Transverse colon (tissue), 4 donors: ENCODE results near the gene TMEM50B. TPM values are rescaled to one million over a fixed set of nuclear protein-coding genes. Genes with fewer than 3 reads are reported as not detected.
A peak's percentile ranks its signal among the peaks of the same experiment; 100 is the strongest.

ENCODE experiments used
- DNase-seq: peaks from one replicate; pipeline ENCODE4 v3.0.0-alpha.2; 2019
- H3K27ac ChIP-seq, 4 donors: fragments of 200-600 bp; sonication (generic); 2 replicates each; pipeline ENCODE4 v1.5.1; 2016 to 2018; ENCODE audit warnings: inconsistent platforms in 4 of 4
- H3K27me3 ChIP-seq: fragments of 200-600 bp; sonication (generic); 2 replicates; pipeline ENCODE4 v1.5.1; 2017; ENCODE audit warnings: inconsistent platforms
- H3K36me3 ChIP-seq, 4 donors: fragments of 200-600 bp; sonication (generic); 2 replicates each; pipeline ENCODE4 v1.5.1; 2017 to 2019; ENCODE audit warnings: inconsistent platforms in 4 of 4
- H3K4me1 ChIP-seq, 4 donors: fragments of 200-600 bp; sonication (generic); 2 replicates each; pipeline ENCODE4 v1.5.1; 2017 to 2020; ENCODE audit warnings: inconsistent platforms in 4 of 4
- H3K4me3 ChIP-seq, 4 donors: fragments of 200-600 bp; sonication (generic); 1 replicate in 1 of 4; 2 replicates in 3 of 4; pipeline versions ENCODE4 v1.5.1 to v1.6.1; 2017 to 2019; ENCODE audit warnings: inconsistent platforms in 4 of 4
- H3K9me3 ChIP-seq, 2 donors: fragments of 200-600 bp; sonication (generic); 2 replicates each; pipeline ENCODE4 v1.5.1; 2017 to 2019; ENCODE audit warnings: inconsistent platforms in 2 of 2
- CTCF ChIP-seq, 5 experiments: fragments of 200-600 bp in 3 of 5; fragments of 450-650 bp in 2 of 5; sonication (generic) in 3 of 5; IDR thresholded peaks; 1 replicate in 2 of 5; 2 replicates in 3 of 5; pipeline ENCODE4 v1.5.1; 2016 to 2017; ENCODE audit warnings: antibody characterized with exemption in 5 of 5, inconsistent platforms in 3 of 5, mild to moderate bottlenecking in 2 of 5, moderate library complexity in 1 of 5
- EP300 ChIP-seq: sonication (generic); formaldehyde crosslinking; IDR thresholded peaks from one replicate; pipeline ENCODE4 v1.6.1; 2017; ENCODE audit warnings: antibody characterized with exemption, low read depth
- POLR2A ChIP-seq: fragments of 450-650 bp; IDR thresholded peaks from one replicate; pipeline ENCODE4 v1.6.1; 2016; ENCODE audit warnings: antibody characterized with exemption, mild to moderate bottlenecking, moderate library complexity
- POLR2AphosphoS5 ChIP-seq, 3 donors: sonication (generic); formaldehyde crosslinking; IDR thresholded peaks; one replicate each; pipeline ENCODE4 v1.6.1; 2016; ENCODE audit warnings: antibody characterized with exemption in 3 of 3
- WGBS, 2 donors: methylation state at CpG; one replicate each; pipeline ENCODE4 v1.1.5; 2018; ENCODE audit warnings: low coverage in 1 of 2; 5-methylcytosine and 5-hydroxymethylcytosine counted together
- in situ Hi-C, 4 donors: fragments of 200-750 bp; cut with MboI; loops; one replicate each; pipeline versions ENCODE4 v1.15.0 to v1.15.1; 2017; ENCODE audit warnings: low sequenced_read_pairs in 3 of 4, low pct_ligation_motif_present in 1 of 4, low pct_unique_long_range_greater_than_20kb in 1 of 4
- intact Hi-C: fragments of 100-400 bp; cut with DNase I; formaldehyde crosslinking; loops from one replicate; pipeline ENCODE4 v1.15.1; 2023; ENCODE audit warnings: low total_unique reads
- total RNA-seq, 4 donors: library from RNA; depleted of rRNA; stranded (reverse); fragments of >200 nt; gene quantifications; one replicate each; pipeline ENCODE4 v1.1.0, GENCODE V29; 2016

The TMEM50B gene
- total RNA-seq, 4 donors from 2014 or later, result 70.3 to 181 (median 105) TPM

- no peaks in the 10 kb centered on the region for H3K9me3 ChIP-seq
- peaks cover 0 to 32% (median 15%) of the 10 kb centered on the region in 4 donors for H3K36me3 ChIP-seq
- no peak overlapping the region for H3K27ac ChIP-seq
- in situ Hi-C loops, result no loop called here
- WGBS, 2 donors, result 94 to 100% methylated on average over 4 to 5 of the region's 5 CpGs
- no peak overlapping the region for H3K4me3 ChIP-seq
- TF ChIP-seq CTCF (IDR thresholded peaks at IDR 0.05) (no peak), POLR2A (no peak), POLR2AphosphoS5 (IDR thresholded peaks at IDR 0.05) (no peak)
- intact Hi-C loops, result no loop called here
- peaks cover 0 to 24% (median 2%) of the 10 kb centered on the region in 4 donors for H3K4me1 ChIP-seq
- H3K27me3 ChIP-seq, result no peaks in the 10 kb centered on the region
- DNase-seq, result no peak
Observed at GRCh38 chr21:33421713-33422393, 57.9 kb downstream of the TMEM50B start.

- Histone ChIP-seq H3K9me3 (no peaks in the 10 kb centered on the region), H3K4me1 (peaks cover 0 to 32% (median 2%) of the 10 kb centered on the region in 4 donors), H3K36me3 (peaks cover 0 to 29% (median 12%) of the 10 kb centered on the region in 4 donors), H3K27me3 (no peaks in the 10 kb centered on the region), H3K27ac (peak overlapping the region in 3 of 4 donors; percentile 12 to 62 (median 36)), H3K4me3 (no peak overlapping the region)
- TF ChIP-seq EP300 (no peak), POLR2AphosphoS5 (IDR thresholded peaks at IDR 0.05) (peak in 2 of 3 donors; percentile 48 to 55)
- in situ Hi-C loops (no loop called here), intact Hi-C loops (no loop called here)
- WGBS, 2 donors, result 87% methylated on average over 12 of the region's 12 CpGs; no CpG with 5 or more reads in 1 of the 2 donors
- DNase-seq, result no peak
Observed at GRCh38 chr21:33419538-33420123, 60.1 kb downstream of the TMEM50B start.

DNA sequence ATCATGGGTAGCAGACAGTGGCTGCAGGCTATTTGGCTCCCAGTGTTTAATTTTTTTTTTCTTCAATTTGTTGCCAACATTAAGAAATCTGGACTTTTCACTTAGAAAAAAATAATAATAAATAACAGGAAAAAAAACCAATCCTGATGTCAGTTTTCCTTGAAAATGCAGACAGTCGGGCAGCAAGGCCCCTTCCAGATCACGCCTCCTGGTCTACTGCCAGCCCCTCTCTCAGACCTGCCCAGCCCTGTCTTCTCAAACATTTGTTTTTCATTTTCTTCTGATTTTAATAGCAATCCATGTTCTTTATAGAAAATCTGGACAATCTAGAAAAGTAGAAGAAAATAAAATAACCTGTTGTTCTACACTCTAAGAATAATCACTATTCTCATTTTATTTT lies 61.1 kb downstream of the TMEM50B start:
- intact Hi-C loops (no loop called here), in situ Hi-C loops (no loop called here)
- Histone ChIP-seq H3K27me3 (no peaks in the 10 kb centered on the region), H3K9me3 (no peaks in the 10 kb centered on the region), H3K27ac (peak overlapping the region; percentile 36 to 61 (median 44)), H3K4me1 (peaks cover 0 to 38% (median 3%) of the 10 kb centered on the region in 4 donors), H3K36me3 (peaks cover 0 to 24% (median 11%) of the 10 kb centered on the region in 4 donors), H3K4me3 (no peak overlapping the region)
- WGBS, 2 donors, result 56 to 68% methylated on average over 2 of the region's 2 CpGs
- TF ChIP-seq CTCF (IDR thresholded peaks at IDR 0.05) (no peak), EP300 (no peak), POLR2A (no peak), POLR2AphosphoS5 (IDR thresholded peaks at IDR 0.05) (no peak)
- DNase-seq, result no peak

GRCh38 chr21:33414926-33415325 lies 64.8 kb downstream of the TMEM50B start:
- H3K4me3 ChIP-seq, result no peak overlapping the region
- intact Hi-C loops (no loop called here), in situ Hi-C loops (no loop called here)
- H3K36me3 ChIP-seq, result peaks cover 0 to 7% (median 2%) of the 10 kb centered on the region in 4 donors
- TF ChIP-seq POLR2A, result no peak
- no peak for TF ChIP-seq EP300
- no peak for TF ChIP-seq CTCF (IDR thresholded peaks at IDR 0.05)
- no peak for TF ChIP-seq POLR2AphosphoS5 (IDR thresholded peaks at IDR 0.05)
- H3K4me1 ChIP-seq, result peaks cover 13 to 74% (median 32%) of the 10 kb centered on the region in 4 donors
- H3K9me3 ChIP-seq, result no peaks in the 10 kb centered on the region
- 81 to 95% methylated on average over 4 to 11 of the region's 11 CpGs for WGBS, 2 donors
- no peak for DNase-seq
- no peaks in the 10 kb centered on the region for H3K27me3 ChIP-seq
- H3K27ac ChIP-seq, result no peak overlapping the region
